ENCODE data around the gene BTAF1.
"Not testable (repeated sequence)": the region's sequence is repeated elsewhere in the genome, so short reads cannot be mapped to it uniquely, and the experiment has no call there.

BTAF1 gene

GRCh38 chr10:91923371-91924211, at the start of gene BTAF1:
Gene BTAF1, plus strand, starts transcription at chr10:91923770. Its CDS starts 307 bp downstream, at chr10:91924077.
- peak; percentile 62 for FAIRE-seq

- no peak for FAIRE-seq
Measured at GRCh38 chr10:91875156-91875555, 48.4 kb upstream of the BTAF1 start.

GRCh38 chr10:91875779-91876178, 47.8 kb upstream of the BTAF1 start:
- no peak for FAIRE-seq

- no peak for FAIRE-seq
Measured at GRCh38 chr10:91879515-91880170, 43.9 kb upstream of the BTAF1 start.

GRCh38 chr10:91880310-91880709, 43.3 kb upstream of the BTAF1 start:
- FAIRE-seq, result no peak

GRCh38 chr10:91883549-91884444, 39.8 kb upstream of the BTAF1 start:
- no peak for FAIRE-seq

- no peak for FAIRE-seq
Measured at GRCh38 chr10:91884536-91884935, 39.0 kb upstream of the BTAF1 start.

GRCh38 chr10:91885362-91886079, 38.0 kb upstream of the BTAF1 start:
- FAIRE-seq, result no peak

- no peak for FAIRE-seq
Measured at GRCh38 chr10:91886954-91887271, 36.7 kb upstream of the BTAF1 start.

GRCh38 chr10:91887272-91888076, 36.1 kb upstream of the BTAF1 start:
- FAIRE-seq, result no peak

GRCh38 chr10:91891125-91892001, 32.2 kb upstream of the BTAF1 start:
- FAIRE-seq, result no peak

GRCh38 chr10:91893051-91893450, 30.5 kb upstream of the BTAF1 start:
- no peak for FAIRE-seq

GRCh38 chr10:91894261-91894685, 29.3 kb upstream of the BTAF1 start:
- FAIRE-seq, result not testable (repeated sequence)

GRCh38 chr10:91896212-91896756, 27.3 kb upstream of the BTAF1 start:
- no peak for FAIRE-seq

- no peak for FAIRE-seq
Measured at GRCh38 chr10:91897421-91897820, 26.1 kb upstream of the BTAF1 start.

GRCh38 chr10:91901784-91902677, 21.5 kb upstream of the BTAF1 start:
- no peak for FAIRE-seq

GRCh38 chr10:91907033-91907594, 16.5 kb upstream of the BTAF1 start:
- FAIRE-seq, result no peak

- no peak for FAIRE-seq
Measured at GRCh38 chr10:91907914-91908336, 15.6 kb upstream of the BTAF1 start.
